GM12874 (cell line): ENCODE measurements around the gene ERC1.
A peak's percentile ranks its signal among the peaks of the same experiment; 100 is the strongest.

ENCODE experiments used
- CTCF ChIP-seq: IDR thresholded peaks from 2 replicates; pipeline ENCODE4 v1.5.1; 2011; ENCODE audit warnings: low read depth, mild to moderate bottlenecking, control low read depth, low read length, moderate library complexity; ENCODE audit not compliant: insufficient read depth

The ERC1 gene

GRCh38 chr12:969821-970220, 21.2 kb upstream of the ERC1 start:
- no peak for TF ChIP-seq CTCF

- no peak for TF ChIP-seq CTCF
Measured at GRCh38 chr12:971991-972390, 19.0 kb upstream of the ERC1 start.

GRCh38 chr12:974271-974862, 16.7 kb upstream of the ERC1 start:
- no peak for TF ChIP-seq CTCF

- no peak for TF ChIP-seq CTCF
Measured at GRCh38 chr12:976644-977043, 14.4 kb upstream of the ERC1 start.

- TF ChIP-seq CTCF: 0 out of 2 replicates have a peak, but pooled peaks have one; percentile 10
Measured at GRCh38 chr12:977156-977555, 13.9 kb upstream of the ERC1 start.

GRCh38 chr12:979349-979748, 11.7 kb upstream of the ERC1 start:
- TF ChIP-seq CTCF: no peak

- no peak for TF ChIP-seq CTCF
Measured at GRCh38 chr12:981176-981828, 9.7 kb upstream of the ERC1 start.
